Activated T-cell treated with anti-CD3 and anti-CD28 coated beads, Interleukin-2, amount 50 U/mL, for 1 hour (primary cell): Measurements from ENCODE around the gene ZBTB7C.

Experiments used
- DNase-seq: peaks from one replicate; pipeline ENCODE4 v3.0.0-alpha.2; 2020

The ZBTB7C gene

GRCh38 chr18:48244530-48244929 lies 164.7 kb downstream of the ZBTB7C start:
- DNase-seq = no peak

- no peak for DNase-seq
Observed at GRCh38 chr18:48238636-48239035, 170.5 kb downstream of the ZBTB7C start.

DNA sequence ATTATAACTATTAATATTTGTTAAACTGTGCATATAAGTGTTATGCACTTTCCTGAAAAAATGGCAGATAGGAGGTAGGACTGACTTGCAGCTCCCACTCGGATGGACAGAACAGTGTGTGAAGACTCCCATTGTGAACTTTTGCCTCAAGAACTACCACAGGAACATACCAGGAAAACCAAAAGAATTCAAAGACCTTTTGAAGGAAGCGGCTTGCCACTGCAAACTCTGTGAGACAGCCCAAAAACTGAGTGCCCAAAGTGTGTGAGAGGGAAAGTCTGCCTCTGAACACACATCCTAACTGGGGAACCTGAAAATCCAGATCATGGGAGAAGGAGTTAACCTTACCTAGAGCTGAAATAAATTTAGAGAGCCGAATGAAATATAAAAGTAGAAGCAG lies 171.0 kb downstream of the ZBTB7C start:
- DNase-seq = no peak

GRCh38 chr18:48236822-48237221 lies 172.4 kb downstream of the ZBTB7C start:
- no peak for DNase-seq

DNA sequence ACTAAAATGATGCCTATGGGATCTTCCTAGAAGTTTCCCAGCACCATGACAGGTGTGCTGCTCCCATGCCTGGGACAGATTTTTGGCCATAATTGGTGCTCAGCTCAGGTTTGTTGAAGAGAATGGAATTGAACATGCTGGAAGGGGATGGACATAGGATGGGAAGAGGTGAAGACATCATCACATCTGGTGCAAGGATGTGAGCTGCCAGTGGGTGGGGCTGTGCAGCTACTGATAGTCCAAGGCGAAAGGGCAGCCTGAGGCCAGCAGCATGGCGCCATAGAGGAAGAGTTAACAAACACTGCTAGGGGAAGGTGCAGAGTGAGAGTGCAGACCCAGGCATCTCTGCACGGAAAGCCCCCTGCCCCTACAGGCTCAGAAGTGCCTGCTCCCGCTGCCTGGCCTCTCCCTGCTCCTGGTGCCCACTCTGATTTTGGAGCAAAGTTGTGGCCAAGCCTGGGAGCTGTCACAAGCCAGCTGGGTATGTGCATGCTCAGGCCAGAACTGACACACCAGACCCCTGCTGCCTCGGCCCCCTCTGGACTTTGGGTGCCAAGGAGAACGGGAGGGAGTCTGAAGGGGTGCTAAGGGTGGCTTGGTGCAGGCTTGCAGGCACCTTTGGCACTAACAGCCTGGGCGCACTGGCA lies 178.6 kb downstream of the ZBTB7C start:
- DNase-seq = no peak

DNA sequence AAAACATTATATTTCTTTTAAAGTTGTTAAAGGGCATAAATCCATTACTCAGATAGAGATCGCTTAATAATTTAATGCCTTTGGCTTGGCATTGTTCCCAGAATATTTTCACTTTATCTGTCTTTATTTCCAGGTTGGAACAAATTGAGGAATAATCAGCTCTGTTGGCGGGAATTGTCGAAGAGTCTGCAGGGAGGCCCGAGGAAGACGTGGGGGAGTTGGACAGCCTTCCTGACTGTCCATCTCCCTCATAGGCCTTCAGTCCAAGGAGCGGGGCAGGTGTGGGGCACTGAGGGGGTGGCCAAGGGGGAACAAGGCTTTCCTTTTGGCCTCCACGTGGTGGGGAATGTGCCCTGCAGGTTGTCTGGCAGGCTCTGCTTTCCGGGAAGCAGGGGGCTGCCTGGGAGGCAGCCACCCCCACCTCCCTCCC lies 179.6 kb downstream of the ZBTB7C start:
- no peak for DNase-seq

DNA sequence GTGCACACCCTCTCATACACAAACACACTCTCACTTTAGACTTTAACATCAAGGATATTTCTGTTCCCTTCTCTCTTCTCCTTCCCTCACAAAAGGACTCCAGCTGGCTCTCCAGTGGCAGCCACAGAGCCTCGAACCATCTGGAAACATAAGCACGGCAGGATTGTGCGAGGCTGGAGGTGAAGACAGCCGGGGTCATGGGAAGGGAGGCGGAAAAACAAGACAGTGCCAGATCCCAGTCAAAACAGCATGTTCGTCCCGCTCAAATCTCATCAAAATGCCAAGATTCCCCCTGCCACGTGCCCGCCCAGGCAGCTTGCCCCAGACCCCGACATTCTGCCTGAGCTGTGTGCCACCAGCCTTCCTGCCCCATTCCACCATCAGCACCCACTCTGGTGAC lies 180.3 kb downstream of the ZBTB7C start:
- DNase-seq = no peak

DNA sequence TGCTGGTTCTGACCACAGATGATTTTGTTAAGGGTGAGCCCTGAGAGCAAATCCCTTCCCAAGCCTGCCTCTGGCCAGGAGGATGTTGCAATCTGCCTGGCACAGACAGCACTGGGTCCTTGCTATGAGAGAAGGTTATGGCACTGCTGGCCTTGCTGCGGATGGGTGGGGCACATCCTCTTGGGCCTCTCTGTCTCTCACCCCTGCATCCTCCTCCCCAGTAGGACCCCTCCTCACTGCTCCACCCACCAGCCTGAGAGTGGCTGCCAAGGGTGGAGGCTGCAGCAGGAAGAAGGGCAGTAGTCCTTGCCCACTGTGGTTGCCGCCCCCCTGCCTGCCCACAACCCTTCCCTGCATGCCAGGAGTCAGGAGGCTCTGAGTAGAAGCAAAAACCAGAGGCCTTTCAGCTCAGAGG lies 180.9 kb downstream of the ZBTB7C start:
- no peak for DNase-seq

DNA sequence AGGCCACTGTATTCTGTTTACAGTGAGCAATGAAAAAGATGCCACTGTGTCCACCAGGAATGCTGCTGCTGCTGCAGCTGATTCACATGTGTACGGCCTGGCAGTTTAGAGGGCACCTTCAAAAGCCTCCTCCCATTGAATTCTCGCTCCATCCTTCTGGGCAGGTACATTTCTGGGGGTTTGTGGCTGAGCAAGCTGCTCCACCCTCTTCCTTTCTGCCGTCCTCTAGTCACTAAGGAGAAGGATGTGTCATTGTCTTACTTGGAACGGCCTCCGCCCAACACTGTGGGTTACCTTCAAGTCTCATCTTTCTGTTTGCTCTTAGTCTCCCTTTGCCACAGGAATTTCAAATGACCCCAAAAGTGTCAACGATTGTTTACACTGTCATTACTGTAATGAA lies 182.0 kb downstream of the ZBTB7C start:
- DNase-seq = no peak

- no peak for DNase-seq
Observed at GRCh38 chr18:48226401-48226800, 182.8 kb downstream of the ZBTB7C start.

DNA sequence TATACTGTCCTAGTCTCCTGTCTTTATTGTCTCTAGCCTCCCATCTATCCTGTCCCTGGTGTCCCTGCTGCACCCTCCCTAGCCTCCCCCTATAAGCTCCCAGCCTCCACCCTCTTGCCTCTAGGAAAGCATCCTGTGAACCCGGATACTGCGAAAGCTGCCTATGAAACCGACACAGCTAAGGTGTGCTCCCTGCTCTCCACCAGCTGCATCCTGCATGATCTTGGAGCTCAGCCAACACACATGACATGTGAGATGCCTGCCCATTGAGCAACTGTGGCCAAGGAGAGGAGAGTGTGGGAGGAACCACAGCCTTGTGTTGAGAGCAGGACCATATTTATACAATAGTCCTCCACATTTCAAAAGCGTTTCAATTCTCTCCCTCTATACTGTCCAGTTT lies 187.1 kb downstream of the ZBTB7C start:
- no peak for DNase-seq

GRCh38 chr18:48219810-48220499 lies 189.2 kb downstream of the ZBTB7C start:
- no peak for DNase-seq

DNA sequence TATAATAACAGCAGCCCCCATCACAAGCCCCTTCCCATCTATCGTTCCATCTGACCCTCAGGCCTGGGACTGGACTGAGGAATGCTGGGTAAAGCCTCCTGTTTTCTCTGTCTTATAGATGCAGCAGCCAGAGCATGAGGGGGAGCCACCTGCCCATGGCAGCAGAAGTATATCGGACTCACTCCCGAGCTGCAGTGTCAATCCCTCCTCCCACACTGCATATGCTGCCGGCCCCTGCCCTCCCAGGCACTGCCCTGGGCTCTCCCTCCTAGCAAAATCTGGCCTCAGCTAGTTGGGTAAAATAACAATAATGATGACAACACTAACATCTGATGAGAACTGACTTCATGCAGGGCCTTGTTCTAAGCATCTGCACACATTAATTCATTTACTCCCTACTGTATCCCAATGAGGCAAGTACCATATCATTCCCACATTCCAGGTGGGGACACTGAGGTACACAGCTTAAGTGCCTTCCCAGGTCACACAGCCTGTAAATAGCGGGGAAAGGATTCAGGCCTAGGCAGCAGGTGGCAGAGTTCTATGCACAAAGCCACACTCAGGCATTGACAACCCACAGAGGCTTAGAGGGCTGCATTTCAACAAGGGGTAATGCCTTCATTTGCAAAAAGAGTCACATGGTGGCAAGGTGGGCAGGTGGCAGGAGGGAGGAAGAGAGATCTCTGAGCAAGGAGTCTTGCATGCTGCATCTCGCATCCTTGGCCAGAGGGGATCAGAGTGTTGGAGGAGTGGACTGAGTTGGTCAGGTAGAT lies 190.0 kb downstream of the ZBTB7C start:
- DNase-seq = no peak

- no peak for DNase-seq
Observed at GRCh38 chr18:48218285-48219022, 190.7 kb downstream of the ZBTB7C start.

DNA sequence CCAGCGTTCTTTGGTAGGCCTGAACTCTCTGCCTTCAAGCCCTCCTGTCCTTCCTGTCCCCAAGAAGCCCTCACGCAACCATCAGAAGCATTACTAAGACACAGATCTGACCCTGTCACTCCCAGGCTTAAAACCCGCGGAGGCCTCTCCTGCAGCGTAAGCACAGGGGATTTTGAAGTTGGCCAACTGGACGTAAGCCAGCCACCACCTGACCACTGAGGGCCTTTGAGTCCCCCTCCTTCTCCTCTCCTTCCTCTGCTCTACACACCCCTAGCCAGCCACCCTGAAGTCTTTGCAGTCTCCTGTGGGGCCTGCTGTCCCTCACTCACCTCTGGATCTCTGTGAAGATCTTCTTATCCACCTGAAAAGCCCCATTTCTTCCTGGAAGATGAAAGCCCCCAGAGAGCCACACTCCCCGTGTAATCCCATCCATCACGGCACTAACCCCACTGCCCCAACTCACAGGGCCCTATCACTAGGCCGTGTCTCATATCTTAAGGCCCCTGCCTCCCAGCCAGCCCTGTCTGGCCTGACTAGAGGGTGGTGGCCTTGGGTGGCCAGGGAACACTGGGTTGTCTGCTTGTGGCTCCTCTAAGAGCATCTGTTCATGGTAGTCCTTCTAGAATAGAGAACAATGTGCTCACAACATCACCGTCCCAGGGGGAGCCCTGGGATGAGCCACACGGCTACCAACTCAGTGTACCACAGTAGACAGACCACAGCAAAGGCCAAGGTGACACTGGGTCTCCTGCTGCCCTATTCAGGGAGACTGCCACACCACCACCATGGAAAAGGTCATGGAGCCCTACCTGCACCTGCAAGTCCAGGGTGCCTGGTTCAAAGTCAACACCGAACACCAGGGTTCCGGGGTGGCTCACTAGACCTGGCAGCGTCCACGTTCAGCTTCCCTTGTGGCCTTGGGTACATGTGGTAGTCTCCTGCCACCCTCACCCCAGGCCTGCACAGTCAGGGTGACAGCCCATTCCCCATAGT lies 191.6 kb downstream of the ZBTB7C start:
- no peak for DNase-seq

- no peak for DNase-seq
Observed at GRCh38 chr18:48216639-48217257, 192.4 kb downstream of the ZBTB7C start.

GRCh38 chr18:48215876-48216638 lies 193.1 kb downstream of the ZBTB7C start:
- no peak for DNase-seq

- DNase-seq = no peak
Observed at GRCh38 chr18:48213791-48214190, 195.4 kb downstream of the ZBTB7C start.

DNA sequence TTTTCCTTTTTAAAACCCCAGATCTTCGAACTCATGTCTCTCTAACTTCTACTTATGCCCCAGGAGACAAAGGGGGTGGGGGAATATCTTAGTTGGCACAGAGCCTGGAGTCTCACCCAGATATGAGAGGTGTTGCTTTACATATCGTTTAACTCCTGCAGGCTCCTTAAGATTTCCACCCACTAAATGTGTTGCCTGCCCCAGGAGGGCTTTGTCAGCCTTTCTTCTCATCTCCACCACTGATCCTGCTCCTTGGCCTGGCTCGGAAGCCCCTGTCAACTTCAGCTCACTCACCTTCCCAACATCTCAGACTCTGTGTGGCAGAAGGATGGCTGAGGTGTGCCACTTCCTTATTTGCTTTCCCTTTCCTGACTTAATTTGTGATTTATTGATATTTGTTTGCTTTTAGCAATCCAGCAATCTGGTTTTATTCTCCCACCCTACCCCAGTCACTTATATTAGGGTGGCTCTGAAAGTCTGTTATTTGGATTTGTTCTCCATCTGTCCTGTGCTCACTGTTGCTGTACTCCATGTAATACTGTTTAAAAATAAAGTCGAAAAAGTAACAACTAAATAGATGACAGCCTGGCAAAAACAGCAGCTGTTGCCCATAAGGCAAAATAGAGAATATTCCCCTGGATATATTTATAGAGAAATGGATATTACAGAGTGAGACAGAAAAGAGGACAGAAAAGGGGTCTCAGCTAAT lies 200.6 kb downstream of the ZBTB7C start:
- no peak for DNase-seq

DNA sequence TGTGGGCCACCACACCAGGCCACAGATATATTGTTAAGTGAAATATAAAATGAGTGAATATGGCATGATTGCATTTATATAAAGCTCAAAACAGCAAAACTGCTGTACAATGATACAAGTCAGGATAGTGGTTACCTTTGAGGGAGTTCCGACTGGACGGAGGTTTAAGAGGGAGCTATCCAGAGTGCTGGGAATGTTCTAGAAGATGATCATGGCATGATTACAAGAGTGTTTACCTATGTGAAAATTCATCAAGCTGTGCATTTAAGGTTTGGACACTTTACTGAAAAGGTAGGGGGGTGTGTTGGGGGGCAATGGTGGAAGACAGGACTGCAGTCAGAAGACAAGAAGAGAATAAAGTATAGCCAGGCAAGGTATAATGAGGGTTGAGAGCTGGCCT lies 201.4 kb downstream of the ZBTB7C start:
- DNase-seq = no peak
